CD4-positive, CD25-positive, alpha-beta regulatory T cell (primary cell): Measurements from ENCODE around the gene HTT-AS. TPM values are rescaled to one million over a fixed set of nuclear protein-coding genes. Genes with fewer than 3 reads are reported as not detected.

Experiments
- ATAC-seq, 2 donors: fragments of 150-1000 bp; cut with Tn5 transposase; one replicate each; pipeline ENCODE4 v1.10.0; 2021; ENCODE audit warnings: low read depth in 2 of 2, moderate number of reproducible peaks in 2 of 2, moderate library complexity in 1 of 2
- DNase-seq, 3 donors: peaks; one replicate each; pipeline versions ENCODE4 v3.0.0 to v3.0.0-alpha.2; 2012 to 2022; ENCODE audit warnings: mixed read lengths in 1 of 3
- H3K27ac ChIP-seq: one replicate; pipeline ENCODE4 v1.7.0; 2013; ENCODE audit warnings: mild to moderate bottlenecking, low read length; ENCODE audit not compliant: insufficient read depth, poor library complexity, severe bottlenecking
- H3K27me3 ChIP-seq: one replicate; pipeline ENCODE4 v1.7.0; 2013; ENCODE audit warnings: low read length; ENCODE audit not compliant: control insufficient read depth, insufficient read depth
- H3K36me3 ChIP-seq: one replicate; pipeline ENCODE4 v1.7.0; 2013; ENCODE audit warnings: mild to moderate bottlenecking, low read length, moderate library complexity; ENCODE audit not compliant: control insufficient read depth, insufficient read depth
- H3K4me1 ChIP-seq: 2 replicates; pipeline ENCODE4 v1.7.0; 2013; ENCODE audit warnings: mild to moderate bottlenecking, low read length; ENCODE audit not compliant: insufficient read depth, control insufficient read depth, poor library complexity, severe bottlenecking
- H3K4me3 ChIP-seq: one replicate; pipeline ENCODE4 v1.7.0; 2013; ENCODE audit warnings: low read depth, mild to moderate bottlenecking, low read length, moderate library complexity
- H3K9me3 ChIP-seq, 2 experiments: 1 replicate in 1 of 2; 2 replicates in 1 of 2; pipeline ENCODE4 v1.7.0; 2013; ENCODE audit warnings: low read length in 2 of 2, mild to moderate bottlenecking in 1 of 2, moderate library complexity in 1 of 2; ENCODE audit not compliant: control insufficient read depth in 2 of 2
- H3K27ac Mint-ChIP-seq, 3 donors: one replicate each; pipeline ENCODE4 v1.8.0; 2020 to 2022; ENCODE audit warnings: mild to moderate bottlenecking in 3 of 3, mixed read lengths in 3 of 3, moderate library complexity in 2 of 3
- H3K27me3 Mint-ChIP-seq: one replicate; pipeline ENCODE4 v1.8.0; 2022; ENCODE audit warnings: mild to moderate bottlenecking, mixed read lengths
- H3K36me3 Mint-ChIP-seq: one replicate; pipeline ENCODE4 v1.8.0; 2020; ENCODE audit warnings: mixed read lengths
- H3K4me1 Mint-ChIP-seq, 4 donors: one replicate each; pipeline ENCODE4 v1.8.0; 2020 to 2022; ENCODE audit warnings: mixed read lengths in 4 of 4, mild to moderate bottlenecking in 1 of 4
- H3K4me3 Mint-ChIP-seq, 4 donors: one replicate each; pipeline ENCODE4 v1.8.0; 2020 to 2022; ENCODE audit warnings: mild to moderate bottlenecking in 4 of 4, mixed read lengths in 4 of 4, moderate library complexity in 3 of 4
- H3K9me3 Mint-ChIP-seq, 7 donors: one replicate each; pipeline ENCODE4 v1.8.0; 2020 to 2022; ENCODE audit warnings: mixed read lengths in 7 of 7, mild to moderate bottlenecking in 3 of 7, moderate library complexity in 2 of 7
- polyA plus RNA-seq, 4 donors: library from polyadenylated mRNA; unstranded; fragments of 300-500 nt; fragmentation: Illumina TruSeq; gene quantifications; one replicate each; pipeline ENCODE4 v1.2.3, GENCODE V29; 2021
- total RNA-seq: library from RNA; stranded (reverse); gene quantifications from one replicate; pipeline ENCODE4 v1.2.3, GENCODE V29; 2022

HTT-AS gene
- total and polyA plus RNA-seq, 5 donors from 2014 or later: not detected

GRCh38 chr4:3074846-3075651 is 711 bp upstream of the HTT-AS start:
- Histone ChIP-seq H3K27me3 (no peaks in the 10 kb centered on the region), H3K36me3 (no peaks in the 10 kb centered on the region), H3K4me3 (peak overlapping the region; percentile 64), H3K27ac (peak overlapping the region; percentile 84), H3K4me1 (peaks cover 20% of the 10 kb centered on the region), H3K9me3 (no peaks in the 10 kb centered on the region)
- H3K27me3 Mint-ChIP-seq: no peaks in the 10 kb centered on the region
- peak overlapping the region in 2 of 3 donors; percentile 82 to 88 for H3K27ac Mint-ChIP-seq
- ATAC-seq (peak; percentile 3 to 5), DNase-seq (peak; percentile 25 to 47 (median 44))
- H3K4me1 Mint-ChIP-seq: peaks cover 15 to 32% (median 22%) of the 10 kb centered on the region in 4 donors
- peak overlapping the region; percentile 90 to 94 (median 92) for H3K4me3 Mint-ChIP-seq
- no peaks in the 10 kb centered on the region for H3K9me3 Mint-ChIP-seq
- peaks cover 4% of the 10 kb centered on the region for H3K36me3 Mint-ChIP-seq

GRCh38 chr4:3073158-3074077 is 920 bp downstream of the HTT-AS start:
- H3K4me3 ChIP-seq: no peak overlapping the region
- H3K4me1 Mint-ChIP-seq: peaks cover 10 to 25% (median 16%) of the 10 kb centered on the region in 4 donors
- H3K4me1 ChIP-seq: peaks cover 20% of the 10 kb centered on the region
- no peaks in the 10 kb centered on the region for H3K9me3 ChIP-seq
- no peaks in the 10 kb centered on the region for H3K27me3 ChIP-seq
- ATAC-seq (no peak), DNase-seq (peak in 1 of 3 donors; percentile 4)
- H3K9me3 Mint-ChIP-seq: peaks cover 0 to 2% (median 0%) of the 10 kb centered on the region in 7 donors
- no peak overlapping the region for H3K27ac Mint-ChIP-seq
- H3K36me3 Mint-ChIP-seq: peaks cover 4% of the 10 kb centered on the region
- no peaks in the 10 kb centered on the region for H3K27me3 Mint-ChIP-seq
- H3K27ac ChIP-seq: peak overlapping the region; percentile 65
- peak overlapping the region in 3 of 4 donors; percentile 48 to 80 (median 60) for H3K4me3 Mint-ChIP-seq
- H3K36me3 ChIP-seq: no peaks in the 10 kb centered on the region

GRCh38 chr4:3071811-3072210 is 2.5 kb downstream of the HTT-AS start:
- H3K9me3 Mint-ChIP-seq: peaks cover 0 to 2% (median 0%) of the 10 kb centered on the region in 7 donors
- peaks cover 5 to 16% (median 12%) of the 10 kb centered on the region in 4 donors for H3K4me1 Mint-ChIP-seq
- H3K4me3 ChIP-seq: no peak overlapping the region
- ATAC-seq (no peak), DNase-seq (no peak)
- H3K36me3 ChIP-seq: no peaks in the 10 kb centered on the region
- H3K27ac Mint-ChIP-seq: peak overlapping the region in 1 of 3 donors; percentile 52
- peaks cover 20% of the 10 kb centered on the region for H3K4me1 ChIP-seq
- peak overlapping the region in 1 of 4 donors; percentile 85 for H3K4me3 Mint-ChIP-seq
- no peak overlapping the region for H3K27ac ChIP-seq
- H3K27me3 ChIP-seq: no peaks in the 10 kb centered on the region
- H3K9me3 ChIP-seq: no peaks in the 10 kb centered on the region
- H3K36me3 Mint-ChIP-seq: peaks cover 6% of the 10 kb centered on the region
- H3K27me3 Mint-ChIP-seq: peaks cover 6% of the 10 kb centered on the region

GRCh38 chr4:3070709-3071500 is 3.4 kb downstream of the HTT-AS start:
- Histone ChIP-seq H3K27me3 (no peaks in the 10 kb centered on the region), H3K9me3 (no peaks in the 10 kb centered on the region), H3K4me1 (peaks cover 16% of the 10 kb centered on the region), H3K36me3 (no peaks in the 10 kb centered on the region), H3K4me3 (no peak overlapping the region), H3K27ac (no peak overlapping the region)
- Mint-ChIP-seq H3K27ac (no peak overlapping the region), H3K36me3 (peaks cover 9% of the 10 kb centered on the region), H3K9me3 (peaks cover 0 to 4% (median 1%) of the 10 kb centered on the region in 7 donors), H3K4me3 (peak overlapping the region in 1 of 4 donors; percentile 85), H3K27me3 (peaks cover 6% of the 10 kb centered on the region), H3K4me1 (peaks cover 3 to 7% (median 6%) of the 10 kb centered on the region in 4 donors)
- DNase-seq (no peak), ATAC-seq (no peak)

GRCh38 chr4:3069661-3070199 is 4.6 kb downstream of the HTT-AS start:
- Histone ChIP-seq H3K4me3 (no peak overlapping the region), H3K4me1 (peaks cover 6% of the 10 kb centered on the region), H3K36me3 (peaks cover 2% of the 10 kb centered on the region), H3K9me3 (no peaks in the 10 kb centered on the region), H3K27me3 (no peaks in the 10 kb centered on the region), H3K27ac (no peak overlapping the region)
- H3K27me3 Mint-ChIP-seq: peaks cover 11% of the 10 kb centered on the region
- ATAC-seq: no peak
- peaks cover 9% of the 10 kb centered on the region for H3K36me3 Mint-ChIP-seq
- no peaks in the 10 kb centered on the region for H3K4me1 Mint-ChIP-seq
- no peak overlapping the region for H3K27ac Mint-ChIP-seq
- no peak overlapping the region for H3K4me3 Mint-ChIP-seq
- no peak for DNase-seq
- peaks cover 0 to 4% (median 1%) of the 10 kb centered on the region in 7 donors for H3K9me3 Mint-ChIP-seq

- H3K36me3 ChIP-seq: peaks cover 2% of the 10 kb centered on the region
- Mint-ChIP-seq H3K27me3 (peaks cover 11% of the 10 kb centered on the region), H3K4me1 (no peaks in the 10 kb centered on the region), H3K4me3 (no peak overlapping the region), H3K36me3 (peaks cover 9% of the 10 kb centered on the region), H3K9me3 (peaks cover 0 to 8% (median 1%) of the 10 kb centered on the region in 7 donors), H3K27ac (no peak overlapping the region)
- DNase-seq (no peak), ATAC-seq (no peak)
- no peaks in the 10 kb centered on the region for H3K4me1 ChIP-seq
- no peak overlapping the region for H3K4me3 ChIP-seq
- H3K9me3 ChIP-seq: no peaks in the 10 kb centered on the region
- H3K27ac ChIP-seq: no peak overlapping the region
- H3K27me3 ChIP-seq: no peaks in the 10 kb centered on the region
Observed at GRCh38 chr4:3067473-3068001, 6.8 kb downstream of the HTT-AS start.
